Hepatocyte (in vitro differentiated cells): ENCODE data around the gene NLRP10.

Source experiments
- EZH2 ChIP-seq: fragments of 200-600 bp; sonication (generic); IDR thresholded peaks from 2 replicates; pipeline ENCODE4 v1.6.1; 2016; ENCODE audit warnings: antibody characterized with exemption, mild to moderate bottlenecking, borderline replicate concordance
- TF ChIP-seq, protein P1 (sequence below): fragments of 200-600 bp; sonication (generic); IDR thresholded peaks from 2 replicates; pipeline ENCODE4 v1.5.1; 2016; ENCODE audit warnings: antibody characterized with exemption, mild to moderate bottlenecking; ENCODE audit not compliant: poor library complexity

- TF ChIP-seq, protein P1, sequence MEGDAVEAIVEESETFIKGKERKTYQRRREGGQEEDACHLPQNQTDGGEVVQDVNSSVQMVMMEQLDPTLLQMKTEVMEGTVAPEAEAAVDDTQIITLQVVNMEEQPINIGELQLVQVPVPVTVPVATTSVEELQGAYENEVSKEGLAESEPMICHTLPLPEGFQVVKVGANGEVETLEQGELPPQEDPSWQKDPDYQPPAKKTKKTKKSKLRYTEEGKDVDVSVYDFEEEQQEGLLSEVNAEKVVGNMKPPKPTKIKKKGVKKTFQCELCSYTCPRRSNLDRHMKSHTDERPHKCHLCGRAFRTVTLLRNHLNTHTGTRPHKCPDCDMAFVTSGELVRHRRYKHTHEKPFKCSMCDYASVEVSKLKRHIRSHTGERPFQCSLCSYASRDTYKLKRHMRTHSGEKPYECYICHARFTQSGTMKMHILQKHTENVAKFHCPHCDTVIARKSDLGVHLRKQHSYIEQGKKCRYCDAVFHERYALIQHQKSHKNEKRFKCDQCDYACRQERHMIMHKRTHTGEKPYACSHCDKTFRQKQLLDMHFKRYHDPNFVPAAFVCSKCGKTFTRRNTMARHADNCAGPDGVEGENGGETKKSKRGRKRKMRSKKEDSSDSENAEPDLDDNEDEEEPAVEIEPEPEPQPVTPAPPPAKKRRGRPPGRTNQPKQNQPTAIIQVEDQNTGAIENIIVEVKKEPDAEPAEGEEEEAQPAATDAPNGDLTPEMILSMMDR = no peak
- no peak for TF ChIP-seq EZH2
Observed at GRCh38 chr11:7918141-7918540, 47.1 kb downstream of the NLRP10 start.
